Measurements from ENCODE around the gene TAS2R60. TPM values are rescaled to one million over a fixed set of nuclear protein-coding genes. Genes with fewer than 3 reads are reported as not detected.
A peak's percentile ranks its signal among the peaks of the same experiment; 100 is the strongest.

TAS2R60 gene
- total RNA-seq, 1 donor from 2014 or later = not detected

- Mint-ChIP-seq H3K9me3 (ENCODE audit: low read depth) (no peaks in the 10 kb centered on the region), H3K27me3 (ENCODE audit: low read depth) (peaks cover 7% of the 10 kb centered on the region), H3K27ac (ENCODE audit: unreplicated experiment) (no peak overlapping the region), H3K36me3 (ENCODE audit: low read depth) (peaks cover 6% of the 10 kb centered on the region), H3K4me3 (ENCODE audit: unreplicated experiment) (no peak overlapping the region), H3K4me1 (ENCODE audit: low read depth) (peaks cover 14% of the 10 kb centered on the region)
- no peak for DNase-seq (ENCODE audit: low spot score)
- TF ChIP-seq CTCF (IDR thresholded peaks at IDR 0.05) = no peak
Observed at GRCh38 chr7:143396625-143397556, 46.4 kb upstream of the TAS2R60 start.

DNA sequence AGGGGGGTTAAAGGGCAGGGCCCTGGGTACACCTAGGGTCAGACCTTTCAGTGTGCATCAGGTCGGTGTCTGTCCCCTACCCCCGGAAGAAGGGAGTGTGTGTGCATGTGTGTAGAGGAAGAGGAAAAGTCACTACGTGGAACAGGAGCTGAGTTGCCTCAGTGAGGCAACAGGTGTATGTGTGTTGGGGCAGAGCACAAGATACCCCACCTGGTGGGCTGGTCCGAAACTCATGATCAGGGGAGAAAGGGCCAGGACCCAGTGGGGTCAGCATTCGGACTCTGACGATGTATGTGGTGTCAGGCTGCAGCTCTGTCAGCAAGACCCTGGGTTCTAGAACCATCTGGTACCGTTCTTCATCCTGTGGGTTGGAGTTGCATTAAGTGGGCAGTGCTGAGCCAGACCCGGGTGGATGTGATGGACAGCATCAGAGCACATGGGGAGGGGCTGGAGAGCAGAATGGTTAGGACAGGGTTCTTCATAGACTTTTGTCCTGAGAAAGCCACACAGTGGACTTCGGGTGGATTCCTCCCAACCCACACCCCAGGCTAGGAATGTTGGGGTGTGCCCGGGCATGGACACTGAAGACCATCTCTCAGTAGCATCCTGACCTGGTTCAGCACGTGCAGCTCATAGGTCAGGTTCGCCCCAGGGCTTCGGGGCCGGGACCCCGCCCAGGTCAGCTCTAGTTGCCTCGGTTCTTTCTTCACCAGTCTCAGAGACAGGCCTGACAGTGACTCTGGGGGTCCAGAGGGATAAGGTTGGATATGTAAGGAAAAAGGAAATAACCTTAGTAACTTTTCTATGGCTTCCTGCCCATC is 45.3 kb upstream of the TAS2R60 start:
- no peak overlapping the region for H3K4me3 Mint-ChIP-seq (ENCODE audit: unreplicated experiment)
- no peak for TF ChIP-seq CTCF (IDR thresholded peaks at IDR 0.05)
- H3K36me3 Mint-ChIP-seq (ENCODE audit: low read depth) = peaks cover 2% of the 10 kb centered on the region
- peaks cover 7% of the 10 kb centered on the region for H3K27me3 Mint-ChIP-seq (ENCODE audit: low read depth)
- no peaks in the 10 kb centered on the region for H3K9me3 Mint-ChIP-seq (ENCODE audit: low read depth)
- H3K4me1 Mint-ChIP-seq (ENCODE audit: low read depth) = peaks cover 3% of the 10 kb centered on the region
- no peak for DNase-seq (ENCODE audit: low spot score)
- H3K27ac Mint-ChIP-seq (ENCODE audit: unreplicated experiment) = no peak overlapping the region

DNA sequence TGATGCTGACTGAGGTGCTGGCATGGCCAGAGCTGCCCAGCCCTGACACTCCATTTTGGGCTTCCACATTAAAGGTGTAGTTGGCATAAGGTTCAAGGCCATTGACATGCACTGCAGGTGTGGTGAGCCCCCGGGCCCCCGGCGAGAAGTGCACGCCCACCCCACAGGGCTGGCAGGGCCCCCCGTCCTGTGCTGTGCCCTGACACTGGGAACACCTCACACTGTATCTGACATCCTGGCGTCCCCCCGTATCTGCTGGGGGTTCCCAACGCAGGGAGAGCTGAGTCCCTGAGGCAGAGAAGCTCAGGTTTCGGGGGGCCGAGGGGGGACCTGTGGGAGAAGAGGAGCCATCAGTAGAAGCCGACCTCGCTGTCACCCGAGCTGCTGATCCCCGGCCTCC is 44.6 kb upstream of the TAS2R60 start:
- Mint-ChIP-seq H3K4me1 (ENCODE audit: low read depth) (no peaks in the 10 kb centered on the region), H3K27me3 (ENCODE audit: low read depth) (peaks cover 7% of the 10 kb centered on the region), H3K4me3 (ENCODE audit: unreplicated experiment) (no peak overlapping the region), H3K36me3 (ENCODE audit: low read depth) (no peaks in the 10 kb centered on the region), H3K9me3 (ENCODE audit: low read depth) (no peaks in the 10 kb centered on the region), H3K27ac (ENCODE audit: unreplicated experiment) (no peak overlapping the region)
- TF ChIP-seq CTCF (IDR thresholded peaks at IDR 0.05) = no peak
- DNase-seq (ENCODE audit: low spot score) = peak; percentile 89

- Mint-ChIP-seq H3K27me3 (ENCODE audit: low read depth) (peaks cover 7% of the 10 kb centered on the region), H3K36me3 (ENCODE audit: low read depth) (no peaks in the 10 kb centered on the region), H3K4me3 (ENCODE audit: unreplicated experiment) (no peak overlapping the region), H3K4me1 (ENCODE audit: low read depth) (no peaks in the 10 kb centered on the region), H3K27ac (ENCODE audit: unreplicated experiment) (no peak overlapping the region), H3K9me3 (ENCODE audit: low read depth) (no peaks in the 10 kb centered on the region)
- TF ChIP-seq CTCF (IDR thresholded peaks at IDR 0.05) = no peak
- peak; percentile 83 for DNase-seq (ENCODE audit: low spot score)
Observed at GRCh38 chr7:143399151-143399550, 44.1 kb upstream of the TAS2R60 start.

DNA sequence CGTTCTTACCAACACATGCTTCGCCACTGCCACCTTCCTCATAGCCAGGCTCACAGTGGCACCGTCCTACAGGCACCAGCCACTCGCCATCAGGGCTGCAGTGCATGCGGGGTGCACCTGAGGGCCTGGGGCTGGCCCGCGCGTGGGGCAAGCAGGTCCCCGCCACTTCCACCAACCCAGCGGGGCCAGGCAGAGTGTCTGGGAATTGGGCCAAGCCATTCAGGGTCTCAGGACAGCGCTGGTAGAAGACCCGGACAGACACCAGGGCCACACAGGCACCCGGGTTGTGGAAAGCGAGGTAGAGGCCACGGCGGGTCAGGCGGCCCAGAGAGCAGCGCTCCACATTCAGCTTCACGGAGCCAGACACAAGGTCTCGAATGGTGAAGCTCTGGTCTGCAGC is 43.6 kb upstream of the TAS2R60 start:
- Mint-ChIP-seq H3K36me3 (ENCODE audit: low read depth) (no peaks in the 10 kb centered on the region), H3K27me3 (ENCODE audit: low read depth) (peaks cover 7% of the 10 kb centered on the region), H3K4me3 (ENCODE audit: unreplicated experiment) (no peak overlapping the region), H3K4me1 (ENCODE audit: low read depth) (no peaks in the 10 kb centered on the region), H3K9me3 (ENCODE audit: low read depth) (no peaks in the 10 kb centered on the region), H3K27ac (ENCODE audit: unreplicated experiment) (no peak overlapping the region)
- TF ChIP-seq CTCF (IDR thresholded peaks at IDR 0.05) = no peak
- no peak for DNase-seq (ENCODE audit: low spot score)

Measured in chondrocyte (in vitro differentiated cells).